ENCODE measurements around the gene TAS2R1. TPM values are rescaled to one million over a fixed set of nuclear protein-coding genes. Genes with fewer than 3 reads are reported as not detected.

Gene TAS2R1
- total RNA-seq, 1 experiment from 2014 or later, result not detected

GRCh38 chr5:9624196-9624947, 5.8 kb downstream of the TAS2R1 start:
- BruUV-seq (replicated peaks), result no TSS peak
- Histone ChIP-seq H3K4me2 (ENCODE audit: low read length) (no peak overlapping the region), H4K20me1 (ENCODE audit: insufficient read depth) (no peaks in the 10 kb centered on the region), H2AFZ (ENCODE audit: low read depth, low read length, poor library complexity, severe bottlenecking) (no peak overlapping the region), H3K27me3 (ENCODE audit: insufficient read depth, low read length) (no peaks in the 10 kb centered on the region), H3K79me2 (ENCODE audit: insufficient read depth, low read length) (no peaks in the 10 kb centered on the region), H3K4me1 (ENCODE audit: control insufficient read depth in 1 of 2, insufficient read depth in 2 of 2, low read length in 2 of 2) (no peaks in the 10 kb centered on the region), H3K9me2 (ENCODE audit: insufficient read depth) (no peaks in the 10 kb centered on the region), H3K27ac (ENCODE audit: low read depth, low read length) (no peak overlapping the region), H3K36me3 (ENCODE audit: control insufficient read depth in 1 of 2, insufficient read depth in 2 of 2, low read length in 2 of 2) (no peaks in the 10 kb centered on the region), H3K9me3 (ENCODE audit: control insufficient read depth in 1 of 2, insufficient read depth in 1 of 2, low read depth in 1 of 2, low read length in 2 of 2) (peaks cover 0 to 12% of the 10 kb centered on the region in 2 experiments; a peak in 2 of 4 replicates), H3K4me3 (replicated peaks in 1 of 2; ENCODE audit: low read depth in 1 of 2, low read length in 2 of 2) (no peak overlapping the region), H3K9ac (ENCODE audit: low read length) (no peak overlapping the region)
- no peak for TF ChIP-seq EGR1 (IDR thresholded peaks at IDR 0.05; ENCODE audit: low read depth)
- TF ChIP-seq, protein P1, sequence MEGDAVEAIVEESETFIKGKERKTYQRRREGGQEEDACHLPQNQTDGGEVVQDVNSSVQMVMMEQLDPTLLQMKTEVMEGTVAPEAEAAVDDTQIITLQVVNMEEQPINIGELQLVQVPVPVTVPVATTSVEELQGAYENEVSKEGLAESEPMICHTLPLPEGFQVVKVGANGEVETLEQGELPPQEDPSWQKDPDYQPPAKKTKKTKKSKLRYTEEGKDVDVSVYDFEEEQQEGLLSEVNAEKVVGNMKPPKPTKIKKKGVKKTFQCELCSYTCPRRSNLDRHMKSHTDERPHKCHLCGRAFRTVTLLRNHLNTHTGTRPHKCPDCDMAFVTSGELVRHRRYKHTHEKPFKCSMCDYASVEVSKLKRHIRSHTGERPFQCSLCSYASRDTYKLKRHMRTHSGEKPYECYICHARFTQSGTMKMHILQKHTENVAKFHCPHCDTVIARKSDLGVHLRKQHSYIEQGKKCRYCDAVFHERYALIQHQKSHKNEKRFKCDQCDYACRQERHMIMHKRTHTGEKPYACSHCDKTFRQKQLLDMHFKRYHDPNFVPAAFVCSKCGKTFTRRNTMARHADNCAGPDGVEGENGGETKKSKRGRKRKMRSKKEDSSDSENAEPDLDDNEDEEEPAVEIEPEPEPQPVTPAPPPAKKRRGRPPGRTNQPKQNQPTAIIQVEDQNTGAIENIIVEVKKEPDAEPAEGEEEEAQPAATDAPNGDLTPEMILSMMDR (IDR thresholded peaks at IDR 0.05 in 2 of 3, conservative IDR thresholded peaks at IDR 0.05 in 1 of 3; ENCODE audit: borderline replicate concordance in 1 of 3, insufficient read depth in 1 of 3, low read depth in 2 of 3, low read length in 2 of 3), result no peak
- intact Hi-C loops (cut with micrococcal nuclease), result no loop called here
- no peak for DNase-seq (ENCODE audit: low read depth, low spot score)
- CTCF ChIA-PET, result no interaction called here
- ATAC-seq, result no peak
- POLR2A ChIA-PET, result no interaction called here
- RAD21 ChIA-PET (ENCODE audit: low non-redundant PET in 1 of 2, low total read pairs in 2 of 2, uncharacterized antibody in 2 of 2, unreplicated experiment in 2 of 2), result no interaction called here

DNA sequence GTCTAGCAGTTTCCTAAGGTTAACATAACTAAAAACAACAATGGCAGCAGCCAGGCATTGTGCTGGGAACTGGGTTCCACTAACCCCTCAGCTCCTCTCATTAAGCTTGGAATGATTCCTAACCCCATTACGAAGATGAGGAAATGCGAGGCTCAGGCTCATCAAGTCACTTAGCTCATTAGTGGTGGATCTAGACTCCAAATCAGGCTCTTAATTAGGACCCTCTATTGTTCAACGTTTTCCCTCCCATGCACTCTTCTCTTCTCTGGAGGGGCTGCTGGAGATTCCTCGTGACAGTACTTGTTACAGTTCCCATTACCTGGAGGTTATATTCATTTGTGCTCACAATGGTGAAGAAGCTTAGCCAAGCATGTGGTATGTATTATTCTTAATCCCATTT, 6.5 kb downstream of the TAS2R1 start:
- H2AFZ ChIP-seq (ENCODE audit: low read depth, low read length, poor library complexity, severe bottlenecking), result no peak overlapping the region
- RAD21 ChIA-PET (ENCODE audit: low non-redundant PET in 1 of 2, low total read pairs in 2 of 2, uncharacterized antibody in 2 of 2, unreplicated experiment in 2 of 2), result no interaction called here

More for the DNA sequence above, 6.5 kb downstream of the TAS2R1 start:
- H3K4me1 ChIP-seq (ENCODE audit: control insufficient read depth in 1 of 2, insufficient read depth in 2 of 2, low read length in 2 of 2), result no peaks in the 10 kb centered on the region
- H3K36me3 ChIP-seq (ENCODE audit: control insufficient read depth in 1 of 2, insufficient read depth in 2 of 2, low read length in 2 of 2), result no peaks in the 10 kb centered on the region
- no peaks in the 10 kb centered on the region for H3K79me2 ChIP-seq (ENCODE audit: insufficient read depth, low read length)
- DNase-seq (ENCODE audit: low read depth, low spot score) (no peak), ATAC-seq (no peak)
- intact Hi-C loops (cut with micrococcal nuclease), result no loop called here
- ChIA-PET POLR2A (no interaction called here), CTCF (no interaction called here)
- H3K9me3 ChIP-seq (ENCODE audit: control insufficient read depth in 1 of 2, insufficient read depth in 1 of 2, low read depth in 1 of 2, low read length in 2 of 2), result peaks cover 0 to 14% of the 10 kb centered on the region in 2 experiments; a peak in 2 of 4 replicates
- TF ChIP-seq, protein P1 (IDR thresholded peaks at IDR 0.05 in 2 of 3, conservative IDR thresholded peaks at IDR 0.05 in 1 of 3; ENCODE audit: borderline replicate concordance in 1 of 3, insufficient read depth in 1 of 3, low read depth in 2 of 3, low read length in 2 of 3), result no peak
- TF ChIP-seq ZNF274 (IDR thresholded peaks at IDR 0.05; ENCODE audit: low read depth, low read length), result no peak
- no peak for TF ChIP-seq SP1 (IDR thresholded peaks at IDR 0.05; ENCODE audit: low read depth)
- TF ChIP-seq POLR2AphosphoS5 (IDR thresholded peaks at IDR 0.05; ENCODE audit: low read depth, low read length), result no peak
- no peak for TF ChIP-seq EGR1 (IDR thresholded peaks at IDR 0.05; ENCODE audit: low read depth)
- no peak for TF ChIP-seq ELF1 (IDR thresholded peaks at IDR 0.05; ENCODE audit: borderline replicate concordance, low read depth)
- no peak for TF ChIP-seq CEBPB (IDR thresholded peaks at IDR 0.05; ENCODE audit: low read depth)
- no peak for TF ChIP-seq FOSL1 (IDR thresholded peaks at IDR 0.05; ENCODE audit: low read depth)
- TF ChIP-seq, protein P2, sequence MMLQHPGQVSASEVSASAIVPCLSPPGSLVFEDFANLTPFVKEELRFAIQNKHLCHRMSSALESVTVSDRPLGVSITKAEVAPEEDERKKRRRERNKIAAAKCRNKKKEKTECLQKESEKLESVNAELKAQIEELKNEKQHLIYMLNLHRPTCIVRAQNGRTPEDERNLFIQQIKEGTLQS (IDR thresholded peaks at IDR 0.05), result no peak
- TF ChIP-seq JUND (IDR thresholded peaks at IDR 0.05), result no peak
- H3K27ac ChIP-seq (ENCODE audit: low read depth, low read length), result no peak overlapping the region
- no TSS peak for BruUV-seq (replicated peaks)
- no peaks in the 10 kb centered on the region for H3K9me2 ChIP-seq (ENCODE audit: insufficient read depth)
- no peak overlapping the region for H3K9ac ChIP-seq (ENCODE audit: low read length)
- no peaks in the 10 kb centered on the region for H3K27me3 ChIP-seq (ENCODE audit: insufficient read depth, low read length)
- H3K4me3 ChIP-seq (replicated peaks in 1 of 2; ENCODE audit: low read depth in 1 of 2, low read length in 2 of 2), result no peak overlapping the region
- no peaks in the 10 kb centered on the region for H4K20me1 ChIP-seq (ENCODE audit: insufficient read depth)
- H3K4me2 ChIP-seq (ENCODE audit: low read length), result no peak overlapping the region

Data from HCT116 (cell line).